GM10266 (cell line): ENCODE data around the gene TRPV4.
A peak's percentile ranks its signal among the peaks of the same experiment; 100 is the strongest.

Experiments used
- DNase-seq: peaks from one replicate; pipeline ENCODE4 v3.0.0; 2012; ENCODE audit errors: extremely low spot score
- CTCF ChIP-seq: IDR thresholded peaks from 2 replicates; pipeline ENCODE4 v1.5.1; 2012; ENCODE audit warnings: mild to moderate bottlenecking, low read depth; ENCODE audit not compliant: control insufficient read depth, insufficient read depth; ENCODE audit errors: missing control alignments

Gene TRPV4

GRCh38 chr12:109741286-109741969 lies 91.8 kb downstream of the TRPV4 start:
- no peak for TF ChIP-seq CTCF
- no peak for DNase-seq

- DNase-seq = no peak
- TF ChIP-seq CTCF = no peak
These were observed 92.4 kb downstream of the TRPV4 start for GRCh38 chr12:109740694-109741245.

- DNase-seq = no peak
- peak; percentile 14 for TF ChIP-seq CTCF
These were observed 93.2 kb downstream of the TRPV4 start for GRCh38 chr12:109739747-109740693.

- TF ChIP-seq CTCF = no peak
- no peak for DNase-seq
These were observed 94.1 kb downstream of the TRPV4 start for GRCh38 chr12:109738878-109739665.

GRCh38 chr12:109738209-109738608 lies 95.0 kb downstream of the TRPV4 start:
- no peak for TF ChIP-seq CTCF
- no peak for DNase-seq

DNA sequence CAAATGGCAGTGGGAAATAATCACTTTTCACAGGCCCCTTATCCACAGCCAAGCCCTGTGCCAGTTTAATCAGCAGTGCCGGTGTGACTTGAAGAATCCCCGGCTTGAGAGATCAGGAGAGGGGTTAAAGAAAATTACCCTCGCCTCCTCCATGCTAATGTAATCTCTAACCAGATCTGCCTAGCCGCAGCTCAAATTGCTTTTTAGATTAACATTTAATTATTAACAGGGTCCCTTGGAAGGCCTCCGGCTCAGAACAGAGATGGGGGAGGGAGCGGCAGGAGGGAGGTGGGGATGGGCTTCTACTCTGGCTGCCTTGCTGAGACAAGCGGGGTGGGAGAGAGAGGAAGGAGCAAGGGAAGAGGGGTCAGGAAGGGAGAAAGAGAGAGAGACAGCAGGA lies 95.6 kb downstream of the TRPV4 start:
- TF ChIP-seq CTCF = no peak
- no peak for DNase-seq

GRCh38 chr12:109737126-109737525 lies 96.1 kb downstream of the TRPV4 start:
- no peak for TF ChIP-seq CTCF
- no peak for DNase-seq
